Skeletal muscle satellite cell (primary cell): ENCODE measurements around the gene HS3ST3A1.

ENCODE experiments used
- H3K27me3 ChIP-seq: 2 replicates; pipeline ENCODE4 v1.7.0; 2013; ENCODE audit warnings: low read length; ENCODE audit not compliant: control insufficient read depth, insufficient read depth
- H3K36me3 ChIP-seq: 2 replicates; pipeline ENCODE4 v1.7.0; 2013; ENCODE audit warnings: mild to moderate bottlenecking, control low read depth, low read length; ENCODE audit not compliant: insufficient read depth
- H3K4me1 ChIP-seq: 2 replicates; pipeline ENCODE4 v1.7.0; 2013; ENCODE audit warnings: low read length; ENCODE audit not compliant: control insufficient read depth, insufficient read depth
- H3K4me2 ChIP-seq: 2 replicates; pipeline ENCODE4 v1.7.0; 2013; ENCODE audit warnings: mild to moderate bottlenecking, low read length
- H3K4me3 ChIP-seq: 2 replicates; pipeline ENCODE4 v1.7.0; 2013; ENCODE audit warnings: low read length
- H3K9ac ChIP-seq: 2 replicates; pipeline ENCODE4 v1.7.0; 2013; ENCODE audit warnings: mild to moderate bottlenecking, low read depth, low read length, moderate library complexity
- H3K9me3 ChIP-seq: replicated peaks from 2 replicates; pipeline ENCODE4 v1.7.0; 2013; ENCODE audit warnings: mild to moderate bottlenecking, control low read depth, low read length

Gene HS3ST3A1

DNA sequence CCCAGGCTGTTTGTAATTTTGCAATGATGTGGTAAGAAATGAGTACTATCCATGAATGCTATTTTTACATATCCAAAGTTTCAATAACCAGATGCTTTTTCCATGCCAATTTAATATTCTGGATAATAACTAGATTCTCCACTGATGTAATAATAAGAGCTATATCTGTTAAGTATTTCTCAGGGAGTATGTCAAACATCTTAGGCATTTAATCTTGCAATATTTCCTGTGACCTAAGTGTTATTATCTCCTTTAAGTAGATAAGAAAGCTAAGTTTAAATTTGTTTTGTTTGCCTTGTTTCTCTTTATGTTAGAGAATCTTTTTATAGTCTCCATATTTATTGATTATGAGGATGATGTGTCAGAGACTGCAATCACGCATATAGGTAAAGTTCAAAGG, 32.3 kb upstream of the HS3ST3A1 start:
- H3K4me1 ChIP-seq: peaks cover 4% of the 10 kb centered on the region
- H3K4me2 ChIP-seq: no peak overlapping the region
- H3K36me3 ChIP-seq: no peaks in the 10 kb centered on the region
- no peak overlapping the region for H3K9ac ChIP-seq
- H3K4me3 ChIP-seq: no peak overlapping the region
- H3K27me3 ChIP-seq: no peaks in the 10 kb centered on the region
- no peaks in the 10 kb centered on the region for H3K9me3 ChIP-seq

DNA sequence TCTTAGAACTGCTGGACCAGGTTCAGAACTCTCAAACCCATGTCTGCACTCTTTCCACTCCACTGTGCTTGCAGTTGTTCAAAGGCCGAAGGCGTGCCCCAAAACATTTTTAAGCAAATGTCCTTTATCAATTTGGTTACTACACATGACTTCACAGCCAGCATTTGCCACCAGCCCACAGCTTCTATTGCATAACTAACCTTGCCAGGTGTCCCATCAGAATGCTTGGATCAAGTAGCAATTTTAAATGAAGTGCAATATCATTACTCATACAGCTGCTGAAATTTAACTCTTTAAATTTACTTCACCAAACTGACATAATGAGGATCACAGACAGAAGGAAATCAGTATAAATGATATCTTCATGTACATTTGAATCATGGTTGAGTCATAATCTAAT, 29.8 kb upstream of the HS3ST3A1 start:
- no peak overlapping the region for H3K9ac ChIP-seq
- no peak overlapping the region for H3K4me2 ChIP-seq
- H3K27me3 ChIP-seq: no peaks in the 10 kb centered on the region
- H3K9me3 ChIP-seq: no peaks in the 10 kb centered on the region
- H3K36me3 ChIP-seq: no peaks in the 10 kb centered on the region
- no peak overlapping the region for H3K4me3 ChIP-seq
- peaks cover 4% of the 10 kb centered on the region for H3K4me1 ChIP-seq

DNA sequence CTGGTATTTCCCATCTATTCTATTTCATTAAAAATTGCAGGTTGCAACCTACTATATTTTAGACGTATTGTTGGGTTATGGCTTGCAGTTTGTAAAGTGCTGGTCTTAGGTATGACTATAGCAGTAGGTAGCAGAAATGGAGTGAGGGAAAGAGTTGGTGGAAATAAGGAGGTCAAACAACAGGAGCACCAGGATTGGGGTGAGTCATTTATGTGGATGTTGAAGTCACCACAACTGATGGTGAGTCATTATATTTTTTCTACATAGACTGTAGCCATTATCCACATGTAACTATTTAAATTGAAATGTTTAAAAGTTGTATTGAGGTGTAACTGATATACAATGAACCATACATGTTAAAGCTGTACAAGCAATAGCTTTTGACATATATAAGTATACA, 25.0 kb upstream of the HS3ST3A1 start:
- Histone ChIP-seq H3K9ac (no peak overlapping the region), H3K4me2 (no peak overlapping the region), H3K27me3 (no peaks in the 10 kb centered on the region), H3K4me3 (no peak overlapping the region), H3K4me1 (peaks cover 4% of the 10 kb centered on the region), H3K9me3 (no peaks in the 10 kb centered on the region), H3K36me3 (no peaks in the 10 kb centered on the region)

DNA sequence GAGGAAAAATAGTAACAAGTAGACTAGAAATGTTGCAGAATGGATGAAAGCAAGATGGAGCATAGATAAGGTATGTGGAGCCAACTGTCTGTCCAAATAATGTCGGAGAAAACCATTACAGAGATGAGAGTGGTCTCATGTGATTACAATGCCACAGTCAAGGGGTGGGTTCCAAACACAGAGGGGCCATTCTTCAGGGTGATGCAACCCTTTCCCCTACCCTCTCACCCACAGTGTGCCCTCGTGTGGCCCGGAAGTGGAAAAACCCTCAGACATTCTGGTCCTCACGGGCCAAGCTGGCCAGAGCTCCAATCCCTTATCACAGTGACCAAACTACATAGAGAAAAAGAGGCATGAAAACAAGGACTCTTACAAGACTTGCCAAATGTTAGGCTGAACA, 17.7 kb upstream of the HS3ST3A1 start:
- Histone ChIP-seq H3K4me3 (no peak overlapping the region), H3K9ac (no peak overlapping the region), H3K9me3 (no peaks in the 10 kb centered on the region), H3K4me1 (no peaks in the 10 kb centered on the region), H3K4me2 (no peak overlapping the region), H3K36me3 (no peaks in the 10 kb centered on the region), H3K27me3 (no peaks in the 10 kb centered on the region)

DNA sequence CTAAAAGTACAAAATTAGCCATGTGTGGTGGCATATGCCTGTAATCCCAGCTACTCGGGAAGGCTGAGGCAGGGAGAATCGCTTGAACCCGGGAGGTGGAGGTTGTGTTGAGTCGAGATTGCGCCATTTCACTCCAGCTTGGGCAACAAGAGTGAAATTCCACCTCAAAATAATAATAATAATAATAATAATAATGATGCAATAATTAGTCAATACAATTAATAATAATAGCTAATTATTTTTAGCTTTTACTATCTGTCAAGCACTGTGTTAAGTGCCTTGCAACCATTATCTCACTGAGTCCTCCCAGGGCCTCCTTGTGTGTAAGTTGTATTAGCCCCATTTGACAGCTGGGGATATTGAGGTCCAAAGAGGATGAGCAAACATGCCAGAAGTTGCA, 14.3 kb upstream of the HS3ST3A1 start:
- Histone ChIP-seq H3K4me1 (no peaks in the 10 kb centered on the region), H3K27me3 (no peaks in the 10 kb centered on the region), H3K9ac (no peak overlapping the region), H3K36me3 (no peaks in the 10 kb centered on the region), H3K4me2 (no peak overlapping the region), H3K9me3 (no peaks in the 10 kb centered on the region), H3K4me3 (no peak overlapping the region)

DNA sequence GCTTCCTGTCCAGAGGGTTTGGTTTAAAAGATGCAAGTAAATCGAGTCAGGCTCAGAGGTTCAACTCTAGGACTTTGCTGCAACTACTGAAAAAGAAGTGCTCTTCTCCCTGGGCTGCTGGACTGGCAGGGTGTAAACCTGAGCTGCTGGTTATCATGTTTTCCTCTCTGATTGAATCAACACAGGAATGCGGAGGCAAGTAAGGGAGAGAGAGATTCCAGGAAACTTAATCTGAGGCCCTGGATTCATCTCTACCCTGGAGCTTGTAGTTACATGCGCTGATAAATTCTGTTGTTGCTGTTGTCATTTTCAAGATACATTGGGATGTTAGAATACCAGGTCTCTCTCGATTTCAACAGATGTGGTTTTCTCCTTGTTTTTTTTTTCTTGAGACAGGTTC, 8.2 kb upstream of the HS3ST3A1 start:
- H3K9ac ChIP-seq: no peak overlapping the region
- no peak overlapping the region for H3K4me3 ChIP-seq
- no peak overlapping the region for H3K4me2 ChIP-seq
- no peaks in the 10 kb centered on the region for H3K9me3 ChIP-seq
- H3K27me3 ChIP-seq: no peaks in the 10 kb centered on the region
- no peaks in the 10 kb centered on the region for H3K4me1 ChIP-seq
- H3K36me3 ChIP-seq: no peaks in the 10 kb centered on the region

DNA sequence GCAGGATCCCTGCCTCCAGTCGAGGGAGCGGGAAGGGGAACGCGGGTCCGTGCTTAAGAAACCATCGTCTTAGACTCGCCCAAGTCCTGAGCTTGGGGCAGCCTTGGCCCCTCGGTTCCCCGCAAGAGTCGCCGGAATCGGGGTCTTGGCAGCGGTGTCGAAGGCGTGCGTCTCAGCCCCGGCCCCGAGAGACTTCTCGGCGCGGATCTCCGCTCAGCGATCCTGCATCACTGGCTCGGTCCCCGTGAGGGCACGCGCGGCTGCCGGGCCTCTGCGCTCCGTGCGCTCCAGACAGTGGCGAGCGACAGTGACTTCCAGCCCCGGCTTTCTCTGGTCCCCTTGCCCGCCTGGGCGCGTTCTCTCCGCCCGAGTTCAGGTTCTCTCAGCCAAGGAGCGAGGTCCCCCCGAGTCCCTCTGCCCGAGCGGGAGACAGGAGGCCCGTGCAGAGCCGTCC, 380 bp downstream of the HS3ST3A1 start:
- no peaks in the 10 kb centered on the region for H3K27me3 ChIP-seq
- H3K4me3 ChIP-seq: peak overlapping the region; percentile 80
- no peaks in the 10 kb centered on the region for H3K9me3 ChIP-seq
- peaks cover 20% of the 10 kb centered on the region for H3K4me1 ChIP-seq
- no peaks in the 10 kb centered on the region for H3K36me3 ChIP-seq
- H3K9ac ChIP-seq: peak overlapping the region; percentile 88
- H3K4me2 ChIP-seq: peak overlapping the region; percentile 90

DNA sequence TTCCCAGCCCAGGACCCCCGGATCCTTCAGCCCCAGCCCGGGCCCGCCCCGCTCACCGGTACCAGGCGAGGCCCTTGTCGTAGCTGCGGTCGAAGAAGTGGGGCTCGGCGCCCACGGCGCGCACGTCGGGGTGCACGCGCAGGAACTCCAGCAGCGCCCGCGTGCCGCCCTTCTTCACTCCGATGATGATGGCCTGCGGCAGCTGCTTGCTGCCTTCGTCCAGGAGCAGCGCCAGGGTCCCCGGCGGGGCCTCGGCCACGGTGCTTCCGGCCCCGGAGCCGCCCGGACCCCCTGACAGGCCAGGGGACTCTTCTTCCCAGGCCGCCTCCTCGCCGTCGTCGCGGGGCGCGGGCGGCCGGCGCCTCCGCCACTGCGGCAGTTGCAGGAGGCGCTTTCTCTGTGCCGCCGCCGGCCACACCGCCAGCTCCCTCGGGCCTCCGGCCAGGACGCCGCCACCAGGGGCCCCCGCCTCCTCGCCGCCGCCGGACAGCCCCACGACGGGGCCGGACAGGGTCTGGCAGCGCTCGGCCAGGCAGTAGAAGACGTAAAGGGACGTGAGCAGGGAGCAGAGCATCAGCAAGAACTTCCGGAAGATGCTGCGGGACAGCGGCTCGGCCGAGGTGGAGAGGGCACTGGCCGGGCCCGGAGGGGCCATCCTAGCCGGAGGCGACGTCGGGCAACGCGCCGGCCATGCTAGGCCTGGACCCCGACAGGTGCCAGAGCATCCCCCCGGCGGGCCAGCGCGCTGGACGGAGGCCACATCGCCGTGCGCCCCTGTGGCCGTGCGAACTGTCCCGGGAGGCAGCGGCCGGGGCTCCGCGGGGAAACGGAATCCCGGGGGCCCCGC, 1.0 kb downstream of the HS3ST3A1 start:
- Histone ChIP-seq H3K36me3 (no peaks in the 10 kb centered on the region), H3K4me1 (peaks cover 26% of the 10 kb centered on the region), H3K9ac (peak overlapping the region; percentile 88), H3K27me3 (no peaks in the 10 kb centered on the region), H3K4me2 (peak overlapping the region; percentile 90), H3K9me3 (no peaks in the 10 kb centered on the region), H3K4me3 (peak overlapping the region; percentile 80)

DNA sequence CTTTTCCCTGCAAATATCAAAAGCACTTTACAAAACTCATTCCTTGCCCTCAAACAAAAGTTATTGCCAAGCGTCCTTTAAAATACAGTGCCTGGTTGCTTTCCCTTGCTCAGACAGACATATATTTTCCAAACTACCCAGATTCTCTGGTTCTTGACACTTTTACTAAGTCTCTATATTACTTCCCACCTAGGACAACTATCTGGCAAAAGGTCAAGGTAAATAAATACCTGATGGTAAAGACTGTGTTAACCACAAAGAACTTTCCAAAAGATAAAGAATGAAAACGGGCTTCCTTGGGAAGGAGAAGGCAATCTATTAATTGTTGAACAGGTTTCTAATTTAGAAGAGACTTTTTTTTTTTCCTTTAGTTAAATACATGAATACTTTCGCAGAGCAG, 1.9 kb downstream of the HS3ST3A1 start:
- no peaks in the 10 kb centered on the region for H3K36me3 ChIP-seq
- peak overlapping the region; percentile 88 for H3K9ac ChIP-seq
- no peaks in the 10 kb centered on the region for H3K27me3 ChIP-seq
- peak overlapping the region; percentile 80 for H3K4me3 ChIP-seq
- H3K9me3 ChIP-seq: no peaks in the 10 kb centered on the region
- peaks cover 34% of the 10 kb centered on the region for H3K4me1 ChIP-seq
- peak overlapping the region; percentile 90 for H3K4me2 ChIP-seq

DNA sequence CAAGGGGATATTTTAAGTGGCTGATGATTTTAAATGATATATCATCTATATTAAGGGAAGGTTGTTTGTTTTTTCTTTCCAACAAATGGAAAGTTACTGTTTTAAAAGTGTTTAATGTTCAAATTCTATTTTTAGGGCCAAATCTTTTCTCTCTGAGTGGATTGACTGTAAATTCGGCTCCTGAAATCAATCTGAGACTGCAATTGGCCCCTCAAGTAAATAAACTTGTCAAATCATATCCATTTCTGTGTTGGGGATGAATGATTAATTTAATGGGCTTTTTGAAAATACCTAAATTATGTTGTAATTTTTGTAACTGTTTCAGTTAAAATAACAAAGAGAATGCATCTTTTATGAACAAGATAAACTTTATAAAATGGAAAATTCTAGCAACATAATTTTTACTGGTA, 2.6 kb downstream of the HS3ST3A1 start:
- peak overlapping the region; percentile 88 for H3K9ac ChIP-seq
- H3K4me3 ChIP-seq: peak overlapping the region; percentile 80
- H3K4me1 ChIP-seq: peaks cover 40% of the 10 kb centered on the region
- no peaks in the 10 kb centered on the region for H3K9me3 ChIP-seq
- no peaks in the 10 kb centered on the region for H3K36me3 ChIP-seq
- H3K4me2 ChIP-seq: peak overlapping the region; percentile 90
- no peaks in the 10 kb centered on the region for H3K27me3 ChIP-seq

DNA sequence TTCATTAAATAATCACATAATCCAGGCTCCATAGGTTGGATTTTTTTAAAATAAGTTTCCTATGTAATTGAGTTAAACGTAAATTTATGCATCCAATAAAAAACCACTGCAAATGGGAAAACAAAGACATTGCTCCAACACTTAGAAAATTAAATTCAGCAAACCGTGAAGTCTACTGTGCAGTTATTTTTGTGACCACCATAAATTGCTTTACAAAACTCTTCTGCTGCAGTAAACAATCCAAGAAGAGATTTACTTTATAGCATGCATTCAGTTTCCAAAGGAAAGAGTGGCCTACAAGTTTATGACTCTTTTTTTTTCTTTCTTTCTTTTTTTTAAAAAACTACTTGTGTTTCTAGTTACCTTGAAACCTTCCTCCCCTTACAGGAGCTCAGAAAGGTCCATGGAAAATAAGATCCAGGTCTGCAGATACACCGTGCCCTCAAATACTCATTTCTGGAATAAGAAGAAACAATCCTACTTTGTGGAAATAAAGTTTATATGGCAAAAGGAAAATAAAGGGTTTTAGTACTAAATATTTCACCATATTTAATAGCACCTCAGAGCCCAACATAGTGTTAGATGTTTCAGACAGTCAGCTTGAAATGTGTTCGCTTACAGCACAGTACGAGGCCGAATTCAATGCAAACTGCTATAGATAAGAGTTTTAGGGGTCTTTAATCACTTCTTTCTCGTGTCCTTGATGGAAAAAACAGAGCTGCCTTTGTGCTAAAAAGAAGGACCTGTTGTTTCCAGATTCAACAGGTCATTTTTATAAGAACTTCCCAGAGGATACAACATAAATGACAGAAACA, 3.2 kb downstream of the HS3ST3A1 start:
- Histone ChIP-seq H3K4me2 (peak overlapping the region; percentile 90), H3K27me3 (no peaks in the 10 kb centered on the region), H3K4me1 (peaks cover 46% of the 10 kb centered on the region), H3K36me3 (no peaks in the 10 kb centered on the region), H3K9ac (peak overlapping the region; percentile 88), H3K4me3 (peak overlapping the region; percentile 80), H3K9me3 (no peaks in the 10 kb centered on the region)
